ENCODE measurements around the gene OCLN. TPM values are rescaled to one million over a fixed set of nuclear protein-coding genes. Genes with fewer than 3 reads are reported as not detected.

The OCLN gene
- total and polyA plus RNA-seq, 2 experiments from 2014 or later: 14.3 to 61.6 TPM

DNA sequence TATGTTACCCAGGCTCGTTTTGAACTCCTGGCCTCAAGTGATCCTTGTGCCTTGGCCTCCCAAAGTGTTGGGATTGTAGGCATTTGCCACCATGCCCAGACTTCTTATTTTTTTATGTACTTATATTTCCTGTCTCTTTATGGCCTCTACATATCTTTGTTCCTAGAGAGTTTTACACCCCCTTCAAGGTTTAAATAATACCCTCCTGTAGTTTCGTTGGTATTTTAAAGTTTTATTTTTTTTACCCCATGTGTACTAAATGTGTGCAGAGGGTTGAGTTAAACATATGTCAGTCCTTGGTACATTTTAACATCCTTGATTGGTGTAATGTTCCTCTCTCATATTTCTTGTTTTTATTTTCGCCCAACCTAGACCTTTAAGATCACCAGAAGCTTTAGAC, 29.4 kb downstream of the OCLN start:
- H3K36me3 Mint-ChIP-seq (ENCODE audit: low read depth): peaks cover 26% of the 10 kb centered on the region; the same call in 2 of the 3 replicates
- no peaks in the 10 kb centered on the region for H3K9me3 Mint-ChIP-seq
- no peak overlapping the region for H3K27ac ChIP-seq (ENCODE audit: low read depth)
- H3K4me3 Mint-ChIP-seq: no peak overlapping the region
- no peak for ATAC-seq
- H4K20me1 ChIP-seq (replicated peaks; ENCODE audit: insufficient read depth): peaks cover 11% of the 10 kb centered on the region
- peaks cover 4% of the 10 kb centered on the region for H3K27me3 Mint-ChIP-seq (ENCODE audit: insufficient read depth, low read depth, poor library complexity)
- H3K27me3 ChIP-seq (ENCODE audit: insufficient read depth): no peaks in the 10 kb centered on the region
- H3F3A ChIP-seq (replicated peaks; ENCODE audit: low read depth): no peaks in the 10 kb centered on the region
- H3K79me2 ChIP-seq (replicated peaks; ENCODE audit: insufficient read depth): peaks cover 9% of the 10 kb centered on the region; the same call in 1 of the 2 replicates
- H3K9me2 ChIP-seq (ENCODE audit: insufficient read depth): no peaks in the 10 kb centered on the region
- TF ChIP-seq, protein P1, sequence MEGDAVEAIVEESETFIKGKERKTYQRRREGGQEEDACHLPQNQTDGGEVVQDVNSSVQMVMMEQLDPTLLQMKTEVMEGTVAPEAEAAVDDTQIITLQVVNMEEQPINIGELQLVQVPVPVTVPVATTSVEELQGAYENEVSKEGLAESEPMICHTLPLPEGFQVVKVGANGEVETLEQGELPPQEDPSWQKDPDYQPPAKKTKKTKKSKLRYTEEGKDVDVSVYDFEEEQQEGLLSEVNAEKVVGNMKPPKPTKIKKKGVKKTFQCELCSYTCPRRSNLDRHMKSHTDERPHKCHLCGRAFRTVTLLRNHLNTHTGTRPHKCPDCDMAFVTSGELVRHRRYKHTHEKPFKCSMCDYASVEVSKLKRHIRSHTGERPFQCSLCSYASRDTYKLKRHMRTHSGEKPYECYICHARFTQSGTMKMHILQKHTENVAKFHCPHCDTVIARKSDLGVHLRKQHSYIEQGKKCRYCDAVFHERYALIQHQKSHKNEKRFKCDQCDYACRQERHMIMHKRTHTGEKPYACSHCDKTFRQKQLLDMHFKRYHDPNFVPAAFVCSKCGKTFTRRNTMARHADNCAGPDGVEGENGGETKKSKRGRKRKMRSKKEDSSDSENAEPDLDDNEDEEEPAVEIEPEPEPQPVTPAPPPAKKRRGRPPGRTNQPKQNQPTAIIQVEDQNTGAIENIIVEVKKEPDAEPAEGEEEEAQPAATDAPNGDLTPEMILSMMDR (conservative IDR thresholded peaks at IDR 0.05; ENCODE audit: low read depth in 2 of 2): no peak
- no peaks in the 10 kb centered on the region for H3K36me3 ChIP-seq (ENCODE audit: insufficient read depth)
- H3K4me1 ChIP-seq (ENCODE audit: insufficient read depth): no peaks in the 10 kb centered on the region
- DNase-seq (ENCODE audit: low spot score): no peak
- H3K4me3 ChIP-seq: no peak overlapping the region
- H3K4me1 Mint-ChIP-seq: no peaks in the 10 kb centered on the region
- H2AFZ ChIP-seq: no peak overlapping the region
- no peak overlapping the region; the same call in 1 of the 2 replicates for H3K27ac Mint-ChIP-seq
- H3K4me2 ChIP-seq: no peak overlapping the region

DNA sequence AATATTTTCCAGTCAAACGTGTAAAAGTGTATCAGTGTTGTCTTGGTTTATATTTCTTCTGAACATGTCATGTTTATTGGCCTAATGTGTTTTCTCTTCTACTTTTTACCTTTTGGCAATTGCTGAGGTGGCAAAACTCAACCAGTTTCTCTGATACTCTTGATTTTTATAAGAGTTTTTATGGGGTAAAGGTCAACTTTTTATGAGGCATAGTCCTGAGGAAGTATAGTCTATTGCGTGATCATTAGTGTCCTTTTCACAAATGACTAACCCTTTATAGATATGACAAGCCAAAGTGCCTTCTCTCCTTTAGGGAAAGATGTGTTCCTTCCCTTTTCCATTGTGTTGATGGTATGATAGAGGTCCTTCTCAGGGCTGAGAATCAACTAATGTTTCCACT, 32.9 kb downstream of the OCLN start:
- no peak overlapping the region for H3K4me3 Mint-ChIP-seq
- Histone ChIP-seq H3K4me3 (no peak overlapping the region), H3K79me2 (replicated peaks; ENCODE audit: insufficient read depth) (peaks cover 5% of the 10 kb centered on the region; the same call in 1 of the 2 replicates), H3K36me3 (ENCODE audit: insufficient read depth) (no peaks in the 10 kb centered on the region), H2AFZ (no peak overlapping the region), H3K4me2 (no peak overlapping the region), H3K9me2 (ENCODE audit: insufficient read depth) (no peaks in the 10 kb centered on the region), H3K27ac (ENCODE audit: low read depth) (no peak overlapping the region), H3F3A (replicated peaks; ENCODE audit: low read depth) (no peaks in the 10 kb centered on the region), H4K20me1 (replicated peaks; ENCODE audit: insufficient read depth) (peaks cover 5% of the 10 kb centered on the region; the same call in 1 of the 2 replicates), H3K27me3 (ENCODE audit: insufficient read depth) (no peaks in the 10 kb centered on the region), H3K4me1 (ENCODE audit: insufficient read depth) (peaks cover 6% of the 10 kb centered on the region)
- peaks cover 18% of the 10 kb centered on the region for H3K4me1 Mint-ChIP-seq
- no peak overlapping the region for H3K27ac Mint-ChIP-seq
- DNase-seq (ENCODE audit: low spot score) (no peak), ATAC-seq (no peak)
- H3K36me3 Mint-ChIP-seq (ENCODE audit: low read depth): peaks cover 16% of the 10 kb centered on the region; the same call in 2 of the 3 replicates
- TF ChIP-seq, protein P2, sequence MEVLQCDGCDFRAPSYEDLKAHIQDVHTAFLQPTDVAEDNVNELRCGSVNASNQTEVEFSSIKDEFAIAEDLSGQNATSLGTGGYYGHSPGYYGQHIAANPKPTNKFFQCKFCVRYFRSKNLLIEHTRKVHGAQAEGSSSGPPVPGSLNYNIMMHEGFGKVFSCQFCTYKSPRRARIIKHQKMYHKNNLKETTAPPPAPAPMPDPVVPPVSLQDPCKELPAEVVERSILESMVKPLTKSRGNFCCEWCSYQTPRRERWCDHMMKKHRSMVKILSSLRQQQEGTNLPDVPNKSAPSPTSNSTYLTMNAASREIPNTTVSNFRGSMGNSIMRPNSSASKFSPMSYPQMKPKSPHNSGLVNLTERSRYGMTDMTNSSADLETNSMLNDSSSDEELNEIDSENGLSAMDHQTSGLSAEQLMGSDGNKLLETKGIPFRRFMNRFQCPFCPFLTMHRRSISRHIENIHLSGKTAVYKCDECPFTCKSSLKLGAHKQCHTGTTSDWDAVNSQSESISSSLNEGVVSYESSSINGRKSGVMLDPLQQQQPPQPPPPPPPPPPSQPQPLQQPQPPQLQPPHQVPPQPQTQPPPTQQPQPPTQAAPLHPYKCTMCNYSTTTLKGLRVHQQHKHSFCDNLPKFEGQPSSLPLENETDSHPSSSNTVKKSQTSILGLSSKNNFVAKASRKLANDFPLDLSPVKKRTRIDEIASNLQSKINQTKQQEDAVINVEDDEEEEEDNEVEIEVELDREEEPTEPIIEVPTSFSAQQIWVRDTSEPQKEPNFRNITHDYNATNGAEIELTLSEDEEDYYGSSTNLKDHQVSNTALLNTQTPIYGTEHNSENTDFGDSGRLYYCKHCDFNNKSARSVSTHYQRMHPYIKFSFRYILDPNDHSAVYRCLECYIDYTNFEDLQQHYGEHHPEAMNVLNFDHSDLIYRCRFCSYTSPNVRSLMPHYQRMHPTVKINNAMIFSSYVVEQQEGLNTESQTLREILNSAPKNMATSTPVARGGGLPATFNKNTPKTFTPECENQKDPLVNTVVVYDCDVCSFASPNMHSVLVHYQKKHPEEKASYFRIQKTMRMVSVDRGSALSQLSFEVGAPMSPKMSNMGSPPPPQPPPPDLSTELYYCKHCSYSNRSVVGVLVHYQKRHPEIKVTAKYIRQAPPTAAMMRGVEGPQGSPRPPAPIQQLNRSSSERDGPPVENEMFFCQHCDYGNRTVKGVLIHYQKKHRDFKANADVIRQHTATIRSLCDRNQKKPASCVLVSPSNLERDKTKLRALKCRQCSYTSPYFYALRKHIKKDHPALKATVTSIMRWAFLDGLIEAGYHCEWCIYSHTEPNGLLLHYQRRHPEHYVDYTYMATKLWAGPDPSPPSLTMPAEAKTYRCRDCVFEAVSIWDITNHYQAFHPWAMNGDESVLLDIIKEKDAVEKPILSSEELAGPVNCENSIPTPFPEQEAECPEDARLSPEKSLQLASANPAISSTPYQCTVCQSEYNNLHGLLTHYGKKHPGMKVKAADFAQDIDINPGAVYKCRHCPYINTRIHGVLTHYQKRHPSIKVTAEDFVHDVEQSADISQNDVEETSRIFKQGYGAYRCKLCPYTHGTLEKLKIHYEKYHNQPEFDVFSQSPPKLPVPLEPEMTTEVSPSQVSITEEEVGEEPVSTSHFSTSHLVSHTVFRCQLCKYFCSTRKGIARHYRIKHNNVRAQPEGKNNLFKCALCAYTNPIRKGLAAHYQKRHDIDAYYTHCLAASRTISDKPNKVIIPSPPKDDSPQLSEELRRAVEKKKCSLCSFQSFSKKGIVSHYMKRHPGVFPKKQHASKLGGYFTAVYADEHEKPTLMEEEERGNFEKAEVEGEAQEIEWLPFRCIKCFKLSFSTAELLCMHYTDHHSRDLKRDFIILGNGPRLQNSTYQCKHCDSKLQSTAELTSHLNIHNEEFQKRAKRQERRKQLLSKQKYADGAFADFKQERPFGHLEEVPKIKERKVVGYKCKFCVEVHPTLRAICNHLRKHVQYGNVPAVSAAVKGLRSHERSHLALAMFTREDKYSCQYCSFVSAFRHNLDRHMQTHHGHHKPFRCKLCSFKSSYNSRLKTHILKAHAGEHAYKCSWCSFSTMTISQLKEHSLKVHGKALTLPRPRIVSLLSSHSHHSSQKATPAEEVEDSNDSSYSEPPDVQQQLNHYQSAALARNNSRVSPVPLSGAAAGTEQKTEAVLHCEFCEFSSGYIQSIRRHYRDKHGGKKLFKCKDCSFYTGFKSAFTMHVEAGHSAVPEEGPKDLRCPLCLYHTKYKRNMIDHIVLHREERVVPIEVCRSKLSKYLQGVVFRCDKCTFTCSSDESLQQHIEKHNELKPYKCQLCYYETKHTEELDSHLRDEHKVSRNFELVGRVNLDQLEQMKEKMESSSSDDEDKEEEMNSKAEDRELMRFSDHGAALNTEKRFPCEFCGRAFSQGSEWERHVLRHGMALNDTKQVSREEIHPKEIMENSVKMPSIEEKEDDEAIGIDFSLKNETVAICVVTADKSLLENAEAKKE (CRISPR knock-in tag; IDR thresholded peaks at IDR 0.05): no peak
- H3K27me3 Mint-ChIP-seq (ENCODE audit: insufficient read depth, low read depth, poor library complexity): peaks cover 2% of the 10 kb centered on the region
- no peaks in the 10 kb centered on the region for H3K9me3 Mint-ChIP-seq

Measured in GM23338 (cell line).